KBM-7 (cell line): ENCODE measurements around the gene PRR14.
A peak's percentile ranks its signal among the peaks of the same experiment; 100 is the strongest.
"Not testable (repeated sequence)": the region's sequence is repeated elsewhere in the genome, so short reads cannot be mapped to it uniquely, and the experiment has no call there.

Source experiments
- DNase-seq: peaks from one replicate; pipeline ENCODE4 v3.0.0-alpha.2; 2015
- in situ Hi-C: fragments of 300-500 bp; cut with MboI; formaldehyde crosslinking; loops from 2 replicates; pipeline ENCODE4 v1.14.3; 2020; ENCODE audit warnings: low sequenced_read_pairs, low pct_unique_long_range_greater_than_20kb, mixed read lengths

PRR14 gene

GRCh38 chr16:30628628-30629540 is 21.9 kb upstream of the PRR14 start:
- in situ Hi-C loops: no loop called here
- peak; percentile 86 for DNase-seq

DNA sequence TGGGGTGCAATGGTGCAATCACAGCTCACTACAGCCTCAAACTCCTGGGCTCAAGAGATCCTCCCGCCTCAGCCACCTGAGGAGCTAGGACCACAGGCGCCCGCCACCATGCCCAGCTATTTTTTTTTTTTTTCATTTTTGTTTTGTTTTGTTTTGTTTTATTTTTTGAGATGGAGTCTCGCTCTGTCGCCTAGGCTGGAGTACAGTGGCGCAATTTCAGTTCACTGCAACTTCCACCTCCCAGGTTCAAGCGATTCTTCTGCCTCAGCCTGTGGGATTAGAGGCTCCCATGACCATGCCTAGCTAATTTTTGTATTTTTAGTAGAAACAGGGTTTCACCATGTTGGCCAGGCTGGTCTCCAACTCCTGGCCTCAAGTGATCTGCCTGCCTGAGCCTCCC is 18.3 kb upstream of the PRR14 start:
- in situ Hi-C loops, DNase-seq: not testable (repeated sequence)

GRCh38 chr16:30633526-30633925 is 17.2 kb upstream of the PRR14 start:
- in situ Hi-C loops: no loop called here

GRCh38 chr16:30636599-30636998 is 14.2 kb upstream of the PRR14 start:
- DNase-seq: no peak
- in situ Hi-C loops: no loop called here

More at GRCh38 chr16:30633526-30633925, 17.2 kb upstream of the PRR14 start:
- DNase-seq: no peak

GRCh38 chr16:30637139-30637538 is 13.6 kb upstream of the PRR14 start:
- in situ Hi-C loops, DNase-seq: not testable (repeated sequence)

DNA sequence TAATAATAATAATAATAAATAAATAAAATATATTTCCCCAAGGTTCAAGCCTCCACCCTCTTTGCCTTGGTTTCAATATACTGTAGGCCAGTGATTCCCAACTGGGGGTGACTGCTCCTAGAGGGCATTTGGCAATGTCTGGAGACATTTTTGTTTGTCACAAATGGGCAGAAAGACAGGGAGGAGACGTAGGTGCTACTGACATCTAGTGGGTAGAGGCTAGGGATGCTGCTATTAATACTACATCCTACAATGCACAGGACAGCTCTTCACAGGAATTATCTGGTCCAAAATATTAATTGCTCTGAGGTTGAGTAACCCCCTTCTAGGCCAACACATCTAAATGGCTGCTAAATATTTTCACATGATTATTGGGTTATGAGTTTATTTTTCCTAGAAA is 12.8 kb upstream of the PRR14 start:
- peak; percentile 76 for DNase-seq
- in situ Hi-C loops: no loop called here

DNA sequence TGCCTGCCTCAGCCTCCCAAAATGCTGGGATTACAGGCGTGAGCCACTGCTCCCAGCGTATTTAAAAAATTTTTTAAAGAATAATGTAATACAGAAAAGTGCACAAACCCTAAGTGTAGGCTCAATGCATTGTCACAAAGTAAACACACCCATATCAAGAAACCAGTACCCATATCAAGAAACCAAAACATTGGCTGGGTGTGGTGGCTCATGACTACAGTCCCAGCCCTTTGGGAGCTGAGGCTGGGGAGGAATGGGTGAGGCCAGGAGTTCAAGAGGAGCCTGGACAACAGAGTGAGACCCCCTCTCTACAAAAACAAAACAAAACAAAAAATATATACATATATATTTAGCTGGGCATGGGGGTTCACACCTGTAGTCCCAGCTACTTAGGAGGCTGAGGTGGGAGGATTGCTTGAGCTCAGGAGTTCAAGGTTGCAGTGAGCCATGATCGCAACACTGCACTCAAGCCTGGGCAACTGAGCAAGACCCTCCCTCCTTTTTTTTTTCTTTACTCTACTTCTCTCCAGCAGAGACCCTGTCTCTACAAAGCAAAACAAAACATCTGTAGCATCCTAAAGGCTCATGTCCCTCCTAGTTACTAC is 9.3 kb upstream of the PRR14 start:
- in situ Hi-C loops: no loop called here
- no peak for DNase-seq

GRCh38 chr16:30644334-30644830 is 6.4 kb upstream of the PRR14 start:
- in situ Hi-C loops: no loop called here

DNA sequence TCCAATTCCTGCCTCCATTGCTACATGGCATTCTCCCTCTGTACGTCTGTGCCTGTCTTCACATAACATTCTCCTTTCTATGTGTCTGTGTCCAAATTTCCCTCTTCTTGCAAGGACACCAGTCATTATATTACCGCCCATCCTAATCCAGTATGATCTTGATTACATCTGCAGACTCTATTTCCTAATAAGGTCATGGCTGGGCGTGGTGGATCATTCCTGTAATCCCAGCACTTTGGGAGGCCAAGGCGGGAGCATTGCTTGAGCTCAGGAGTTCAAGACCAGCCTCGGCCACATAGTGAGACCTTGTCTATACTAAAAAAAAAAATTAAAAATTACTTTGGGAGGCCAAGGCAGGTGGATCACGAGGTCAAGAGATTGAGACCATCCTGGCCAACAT is 5.0 kb upstream of the PRR14 start:
- no peak for DNase-seq

More at GRCh38 chr16:30644334-30644830, 6.4 kb upstream of the PRR14 start:
- no peak for DNase-seq

GRCh38 chr16:30647274-30647571 is 3.5 kb upstream of the PRR14 start:
- in situ Hi-C loops: no loop called here

More for the DNA sequence above, 5.0 kb upstream of the PRR14 start:
- in situ Hi-C loops: no loop called here

GRCh38 chr16:30649725-30650368 is 913 bp upstream of the PRR14 start:
- in situ Hi-C loops: no loop called here
- DNase-seq: no peak

More at GRCh38 chr16:30647274-30647571, 3.5 kb upstream of the PRR14 start:
- DNase-seq: no peak

DNA sequence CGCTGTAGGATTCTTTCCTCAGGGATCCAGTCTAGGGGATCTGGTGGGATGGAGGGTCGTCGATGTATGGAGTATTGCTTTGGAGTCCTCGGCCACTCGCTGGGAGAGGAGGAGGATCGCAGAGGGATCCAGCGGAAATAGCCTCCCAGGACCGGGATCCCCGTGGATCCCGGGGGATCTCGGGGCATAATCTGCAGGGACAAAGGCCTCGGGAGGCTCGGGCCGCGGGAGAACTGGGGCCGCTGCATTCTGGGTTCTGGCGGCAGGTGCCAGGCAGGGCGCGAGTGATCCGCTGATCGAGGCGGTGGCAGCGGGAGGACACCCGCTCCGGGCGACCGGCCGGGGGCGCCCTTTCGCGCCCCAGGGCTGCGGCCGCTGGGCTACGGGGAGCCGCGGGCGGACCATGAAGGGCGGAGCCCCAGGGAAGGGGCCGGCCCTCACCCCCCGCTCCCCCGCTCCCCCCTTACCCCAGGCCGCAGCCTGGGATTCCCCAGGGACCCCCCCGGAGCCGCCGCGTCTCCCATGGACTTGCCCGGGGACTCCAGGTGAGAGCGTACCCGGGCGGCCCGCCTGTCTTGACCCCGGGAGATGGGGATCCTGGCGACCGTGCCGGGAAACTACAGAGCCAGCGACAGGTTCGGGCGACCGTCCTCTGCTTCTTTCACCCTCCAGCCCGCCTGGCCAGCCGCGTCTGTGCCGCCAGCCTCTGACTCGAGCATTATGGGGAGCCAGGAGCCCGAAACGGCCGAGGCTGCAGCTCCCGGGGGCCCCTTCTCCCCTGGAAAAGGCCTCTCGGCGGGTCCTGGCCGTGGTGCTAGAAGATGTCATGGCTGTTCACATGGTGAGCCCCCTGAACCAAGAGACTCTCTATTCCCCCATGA is 604 bp downstream of the PRR14 start:
- in situ Hi-C loops: no loop called here
- peak; percentile 77 for DNase-seq

- in situ Hi-C loops: no loop called here
- no peak for DNase-seq
Measured at GRCh38 chr16:30652005-30652296, 1.2 kb downstream of the PRR14 start.

GRCh38 chr16:30652718-30653117 is 2.0 kb downstream of the PRR14 start:
- DNase-seq: no peak
- in situ Hi-C loops: no loop called here

DNA sequence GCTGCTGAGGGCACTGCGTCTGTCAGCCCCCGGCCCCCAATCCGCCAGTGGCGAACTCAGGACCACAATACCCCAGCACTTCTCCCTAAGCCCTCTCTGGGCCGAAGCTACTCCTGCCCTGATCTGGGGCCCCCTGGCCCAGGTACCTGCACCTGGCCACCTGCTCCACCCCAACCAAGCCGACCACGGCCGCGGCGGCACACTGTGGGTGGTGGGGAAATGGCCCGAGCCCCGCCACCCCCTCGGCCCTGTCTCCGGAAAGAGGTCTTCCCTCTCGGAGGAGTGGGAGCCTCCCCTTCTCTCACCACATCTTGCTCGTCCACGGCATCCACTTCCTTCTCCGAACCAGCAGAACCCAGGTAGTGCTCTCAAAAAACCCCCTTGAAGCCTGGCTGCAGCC is 4.1 kb downstream of the PRR14 start:
- no peak for DNase-seq
- in situ Hi-C loops: no loop called here

GRCh38 chr16:30655815-30656347 is 5.1 kb downstream of the PRR14 start:
- in situ Hi-C loops: no loop called here
- no peak for DNase-seq

DNA sequence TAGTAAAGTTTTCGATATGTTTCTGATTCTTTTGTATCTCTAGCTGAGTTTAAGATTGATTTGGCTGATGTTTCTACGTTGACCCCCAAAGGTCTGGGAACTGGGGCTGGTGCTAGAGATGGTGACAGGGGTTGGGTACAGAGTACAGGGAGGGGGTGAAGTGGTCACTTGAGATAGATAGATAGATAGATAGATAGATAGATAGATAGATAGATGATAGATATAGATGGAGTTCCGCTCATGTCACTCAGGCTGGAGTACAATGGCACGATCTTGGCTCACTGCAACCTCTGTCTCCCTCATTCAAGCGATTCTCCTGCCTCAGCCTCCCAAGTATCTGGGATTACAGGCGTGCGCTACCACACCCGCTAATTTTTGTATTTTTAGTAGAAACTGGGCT is 5.6 kb downstream of the PRR14 start:
- in situ Hi-C loops: no loop called here

DNA sequence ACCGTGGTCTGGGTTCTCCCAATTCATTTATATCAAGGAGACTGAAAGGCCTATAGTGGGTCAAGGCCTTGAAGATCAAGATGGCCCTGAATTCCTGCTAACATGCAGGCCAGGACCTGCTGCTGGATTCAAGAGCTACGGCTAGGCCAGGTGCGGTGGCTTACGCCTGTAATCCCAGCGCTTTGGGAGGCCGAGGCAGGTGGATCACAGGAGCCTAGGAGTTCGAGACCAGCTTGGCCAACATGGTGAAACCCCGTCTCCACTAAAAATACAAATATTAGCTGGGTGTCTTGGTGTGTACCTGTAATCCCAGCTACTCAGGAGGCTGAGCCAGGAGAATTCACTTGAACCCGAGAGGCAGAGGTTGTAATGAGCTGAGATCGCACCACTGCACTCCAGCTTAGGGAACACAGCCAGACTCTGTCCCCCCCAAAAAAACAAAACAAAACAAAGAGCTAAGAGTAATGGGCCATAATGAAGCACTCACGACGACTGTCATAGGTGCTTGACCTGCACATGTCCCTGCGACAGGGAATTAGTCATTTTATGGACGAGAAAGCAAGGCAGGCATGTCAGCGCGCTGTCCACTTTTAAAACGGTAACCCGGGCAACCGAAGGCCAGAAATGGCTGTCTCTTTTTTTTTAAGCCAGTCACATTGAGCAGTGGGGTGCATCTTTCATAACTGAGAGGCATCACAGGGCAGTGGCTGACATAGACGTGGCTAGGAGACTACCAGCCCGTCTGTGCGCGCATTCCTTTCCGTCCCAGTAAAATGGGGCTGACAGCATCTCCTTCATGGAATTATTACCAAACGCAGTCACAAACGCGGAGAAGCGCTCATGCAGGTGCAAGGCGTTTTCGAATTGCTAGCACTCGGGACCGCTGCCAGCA is 6.5 kb downstream of the PRR14 start:
- no peak for DNase-seq
- in situ Hi-C loops: no loop called here

More for the DNA sequence above, 5.6 kb downstream of the PRR14 start:
- DNase-seq: no peak
